MM.1S (cell line): Measurements from ENCODE around the gene KCNQ5.

Experiments
- EZH2 ChIP-seq: fragments of 300-600 bp; sonication (generic); optimal IDR thresholded peaks from 2 replicates; pipeline ENCODE3; 2017; ENCODE audit warnings: low read depth, mild to moderate bottlenecking, antibody characterized with exemption, low read length, mixed read lengths
- EZH2phosphoT487 ChIP-seq: fragments of 300-600 bp; sonication (generic); IDR thresholded peaks from 2 replicates; pipeline ENCODE4 v1.6.1; 2018; ENCODE audit warnings: antibody characterized with exemption, low read length
- TF ChIP-seq, protein P1 (sequence below): fragments of 300-600 bp; sonication (generic); IDR thresholded peaks from 2 replicates; pipeline ENCODE4 v1.5.1; 2016; ENCODE audit warnings: antibody characterized with exemption, low read length, mixed read lengths

DNA sequence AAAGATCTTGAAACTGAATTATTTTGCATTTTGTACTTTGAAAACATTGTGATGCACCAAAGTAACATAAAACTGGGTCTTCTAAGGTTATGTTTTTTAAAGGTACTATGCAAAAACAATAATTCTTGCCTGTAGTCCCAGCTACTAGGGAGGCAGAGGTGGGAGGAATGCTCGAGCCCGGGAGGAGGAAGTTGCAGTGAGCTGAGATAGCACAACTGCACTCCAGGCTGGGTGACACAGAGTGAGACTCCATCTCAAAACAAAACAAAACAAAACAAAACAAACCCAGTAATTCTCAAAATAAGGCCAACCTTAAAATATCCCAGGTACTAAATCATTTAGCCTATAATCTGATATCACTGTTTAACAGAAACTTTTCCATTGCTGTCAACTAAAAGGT lies 333.8 kb downstream of the KCNQ5 start:
- TF ChIP-seq EZH2 = no peak
- TF ChIP-seq, protein P1, sequence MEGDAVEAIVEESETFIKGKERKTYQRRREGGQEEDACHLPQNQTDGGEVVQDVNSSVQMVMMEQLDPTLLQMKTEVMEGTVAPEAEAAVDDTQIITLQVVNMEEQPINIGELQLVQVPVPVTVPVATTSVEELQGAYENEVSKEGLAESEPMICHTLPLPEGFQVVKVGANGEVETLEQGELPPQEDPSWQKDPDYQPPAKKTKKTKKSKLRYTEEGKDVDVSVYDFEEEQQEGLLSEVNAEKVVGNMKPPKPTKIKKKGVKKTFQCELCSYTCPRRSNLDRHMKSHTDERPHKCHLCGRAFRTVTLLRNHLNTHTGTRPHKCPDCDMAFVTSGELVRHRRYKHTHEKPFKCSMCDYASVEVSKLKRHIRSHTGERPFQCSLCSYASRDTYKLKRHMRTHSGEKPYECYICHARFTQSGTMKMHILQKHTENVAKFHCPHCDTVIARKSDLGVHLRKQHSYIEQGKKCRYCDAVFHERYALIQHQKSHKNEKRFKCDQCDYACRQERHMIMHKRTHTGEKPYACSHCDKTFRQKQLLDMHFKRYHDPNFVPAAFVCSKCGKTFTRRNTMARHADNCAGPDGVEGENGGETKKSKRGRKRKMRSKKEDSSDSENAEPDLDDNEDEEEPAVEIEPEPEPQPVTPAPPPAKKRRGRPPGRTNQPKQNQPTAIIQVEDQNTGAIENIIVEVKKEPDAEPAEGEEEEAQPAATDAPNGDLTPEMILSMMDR = no peak
- TF ChIP-seq EZH2phosphoT487 = no peak
